Measurements from ENCODE around the gene CARNS1.

CARNS1 gene

DNA sequence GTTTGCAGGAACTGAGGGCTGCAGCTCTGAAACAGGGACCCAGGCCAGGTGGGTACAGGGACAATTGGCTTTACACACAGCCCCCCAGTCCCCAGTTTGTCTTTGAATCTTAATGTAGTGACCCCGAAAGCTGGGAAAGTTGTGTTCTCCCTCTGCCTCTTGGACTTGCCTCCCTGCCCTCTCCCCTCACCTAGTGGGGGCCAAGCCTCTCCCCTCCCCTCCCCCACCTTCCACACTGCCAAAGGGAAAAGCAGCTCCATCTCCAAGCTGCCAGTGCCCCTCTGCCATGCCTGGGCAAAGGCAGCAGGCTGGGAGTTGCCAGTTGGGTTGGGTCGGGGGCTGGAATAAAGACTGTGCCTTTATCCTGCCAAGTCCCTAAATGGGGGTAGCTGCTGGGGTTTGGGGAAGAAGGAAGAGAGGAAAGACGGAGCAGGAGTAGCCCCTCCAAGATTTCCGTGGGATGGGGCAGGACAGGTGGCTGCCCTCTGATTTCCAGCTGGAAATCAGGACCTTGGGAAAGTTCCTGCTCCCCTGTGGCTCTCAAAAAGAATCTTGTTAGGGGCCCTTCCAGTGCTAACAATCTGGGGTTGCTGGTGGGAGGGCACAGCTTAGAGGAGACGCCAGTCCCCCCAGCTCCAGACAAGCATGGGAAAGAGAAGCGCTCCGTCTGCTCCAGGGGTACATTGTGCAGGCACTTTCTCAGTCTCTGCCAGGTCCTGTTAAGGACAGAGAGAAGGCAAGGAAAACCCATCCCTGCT, 39.2 kb upstream of the CARNS1 start:
- no peak for DNase-seq

DNA sequence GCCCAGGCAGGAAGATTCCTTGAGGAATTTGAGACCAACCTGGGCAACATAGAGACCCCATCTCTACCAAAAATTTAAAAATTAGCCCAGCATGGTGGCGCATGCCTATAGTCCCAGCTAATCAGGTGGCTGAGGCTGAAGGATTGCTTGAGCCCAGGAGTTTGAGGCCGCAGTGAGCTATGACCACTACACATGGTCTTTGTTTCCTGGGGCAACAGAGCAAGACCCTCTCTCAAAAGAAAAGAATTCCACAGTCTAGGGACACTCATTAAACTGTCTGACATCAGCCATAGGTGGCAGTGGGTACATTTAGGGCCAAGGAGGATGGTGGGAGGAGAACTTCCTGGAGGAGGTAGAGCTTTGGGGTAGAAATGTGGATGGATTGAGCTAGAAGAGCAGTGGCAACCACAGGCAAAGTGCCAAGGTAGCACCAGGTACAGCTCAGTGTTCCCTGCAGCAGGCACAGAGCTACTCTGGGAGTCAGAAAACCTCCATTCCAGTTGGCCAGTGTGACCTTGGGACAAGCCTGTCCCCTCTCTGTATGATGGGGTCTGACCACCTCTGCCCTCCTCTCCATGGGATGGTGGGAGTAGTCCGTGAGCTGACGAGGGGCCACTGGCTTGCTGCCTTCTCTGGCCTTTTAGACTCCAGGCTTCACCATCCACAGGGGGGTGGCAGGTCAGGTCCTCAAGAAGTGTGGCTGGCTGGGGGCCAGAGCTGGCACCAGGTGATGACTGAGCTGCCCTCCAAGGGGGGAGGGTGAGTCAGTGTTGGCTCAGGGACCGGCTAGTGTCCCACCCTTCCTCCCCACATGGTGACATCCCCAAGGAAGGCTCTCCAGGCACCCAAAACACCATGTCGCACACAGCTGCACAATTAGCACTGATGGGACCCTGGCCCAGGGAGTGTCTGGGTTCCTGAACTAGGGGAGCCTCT, 38.3 kb upstream of the CARNS1 start:
- no peak for DNase-seq

DNA sequence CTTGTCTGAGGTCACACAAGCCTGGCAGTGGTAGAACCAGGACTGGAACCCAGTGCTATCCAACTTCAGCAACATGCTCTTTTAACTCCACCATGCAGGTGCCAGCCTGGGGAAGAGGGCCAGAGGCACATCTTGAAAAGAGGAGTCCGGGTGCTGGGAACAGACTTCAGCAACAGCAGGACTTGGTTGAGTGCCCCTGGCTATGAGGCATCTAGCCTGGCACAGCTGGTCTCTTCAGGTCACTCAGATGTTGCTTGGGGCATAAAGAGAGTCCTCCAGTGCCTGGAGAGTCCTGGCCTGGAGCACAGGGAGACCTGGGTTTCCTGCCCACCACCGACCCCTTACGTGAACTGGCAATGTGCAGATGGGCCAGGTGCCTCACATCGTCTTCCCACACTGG, 36.9 kb upstream of the CARNS1 start:
- no peak for DNase-seq

DNA sequence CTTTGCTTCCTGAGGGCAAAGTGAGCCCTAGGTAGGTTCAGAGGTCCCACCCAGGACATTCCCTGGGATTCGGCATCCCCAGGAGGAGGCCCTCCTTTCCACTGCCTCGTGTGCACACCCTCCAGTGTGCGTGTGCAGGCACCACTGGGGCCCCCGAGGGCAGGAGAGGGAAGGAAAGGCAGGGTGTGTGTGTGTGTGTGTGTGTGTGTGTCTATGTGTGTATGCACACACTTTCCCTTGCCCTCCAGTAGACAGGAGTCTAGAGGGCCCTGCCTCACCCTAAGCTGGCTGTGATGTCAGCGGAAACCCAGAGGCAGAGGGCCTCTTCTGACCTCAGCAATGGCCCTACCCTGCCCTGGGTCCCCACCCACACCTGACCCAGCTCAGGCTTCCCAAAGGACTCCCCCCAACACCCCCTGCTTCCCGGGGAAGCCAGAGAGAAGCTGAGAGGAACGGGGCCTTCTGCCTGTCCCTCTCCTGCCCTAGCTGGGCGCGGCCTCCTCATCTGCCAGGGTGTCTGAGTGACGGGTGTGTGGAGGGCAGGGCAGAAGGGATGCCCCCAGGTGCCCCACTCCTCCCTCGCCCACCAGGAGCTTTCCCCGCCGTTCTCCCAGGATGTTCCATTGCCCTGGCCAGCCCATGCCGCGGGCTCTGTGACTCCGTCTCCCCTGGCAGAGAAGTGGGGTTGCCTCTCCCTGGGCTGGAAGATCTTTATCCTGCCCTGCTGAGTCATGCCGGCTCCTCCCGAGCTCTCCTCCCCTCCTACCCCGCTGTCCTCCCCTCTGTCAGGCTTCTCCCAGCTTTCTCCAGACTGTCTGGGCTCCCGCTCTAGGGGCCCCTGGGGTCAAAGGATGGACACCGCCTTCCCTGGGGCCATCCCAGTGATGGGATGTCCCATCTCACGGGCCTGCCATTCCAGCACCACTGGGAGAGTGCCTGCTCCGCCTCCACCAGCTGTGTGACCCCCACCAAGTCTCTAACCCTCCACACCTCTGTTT, 36.1 kb upstream of the CARNS1 start:
- DNase-seq, result no peak

DNA sequence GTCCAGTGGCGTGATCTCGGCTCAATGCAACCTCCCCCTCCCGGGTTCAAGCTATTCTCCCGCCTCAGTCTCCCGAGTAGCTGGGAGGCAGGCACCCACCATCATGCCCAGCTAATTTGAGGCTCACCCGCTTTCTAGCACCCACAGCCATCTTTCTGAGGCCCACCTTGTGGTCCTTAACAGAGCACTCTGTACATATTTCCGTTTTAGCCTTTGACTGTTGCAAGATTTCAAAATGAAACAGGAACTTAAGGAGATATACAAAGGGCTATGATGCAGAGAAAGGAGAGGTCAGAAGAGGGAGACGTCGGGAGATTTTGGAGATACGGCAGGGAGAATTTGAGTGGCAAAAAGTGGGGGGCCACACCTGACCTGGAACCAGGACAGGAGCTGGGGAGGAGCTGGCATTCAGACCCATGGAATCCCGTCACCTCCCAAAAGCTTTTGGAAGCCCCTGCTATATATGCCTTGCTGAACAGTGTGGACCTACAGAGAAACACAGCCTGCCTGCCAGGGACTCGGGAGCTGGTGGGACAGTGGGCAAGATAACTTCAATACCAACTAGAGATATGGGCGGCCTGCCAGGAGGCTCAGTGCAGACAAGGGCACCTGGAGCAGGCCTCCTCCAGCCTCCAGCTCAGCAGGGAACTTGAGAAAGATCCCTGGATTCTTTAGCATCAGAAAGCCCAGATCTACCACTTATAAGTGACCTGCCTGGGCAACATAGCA, 34.1 kb upstream of the CARNS1 start:
- no peak for DNase-seq

DNA sequence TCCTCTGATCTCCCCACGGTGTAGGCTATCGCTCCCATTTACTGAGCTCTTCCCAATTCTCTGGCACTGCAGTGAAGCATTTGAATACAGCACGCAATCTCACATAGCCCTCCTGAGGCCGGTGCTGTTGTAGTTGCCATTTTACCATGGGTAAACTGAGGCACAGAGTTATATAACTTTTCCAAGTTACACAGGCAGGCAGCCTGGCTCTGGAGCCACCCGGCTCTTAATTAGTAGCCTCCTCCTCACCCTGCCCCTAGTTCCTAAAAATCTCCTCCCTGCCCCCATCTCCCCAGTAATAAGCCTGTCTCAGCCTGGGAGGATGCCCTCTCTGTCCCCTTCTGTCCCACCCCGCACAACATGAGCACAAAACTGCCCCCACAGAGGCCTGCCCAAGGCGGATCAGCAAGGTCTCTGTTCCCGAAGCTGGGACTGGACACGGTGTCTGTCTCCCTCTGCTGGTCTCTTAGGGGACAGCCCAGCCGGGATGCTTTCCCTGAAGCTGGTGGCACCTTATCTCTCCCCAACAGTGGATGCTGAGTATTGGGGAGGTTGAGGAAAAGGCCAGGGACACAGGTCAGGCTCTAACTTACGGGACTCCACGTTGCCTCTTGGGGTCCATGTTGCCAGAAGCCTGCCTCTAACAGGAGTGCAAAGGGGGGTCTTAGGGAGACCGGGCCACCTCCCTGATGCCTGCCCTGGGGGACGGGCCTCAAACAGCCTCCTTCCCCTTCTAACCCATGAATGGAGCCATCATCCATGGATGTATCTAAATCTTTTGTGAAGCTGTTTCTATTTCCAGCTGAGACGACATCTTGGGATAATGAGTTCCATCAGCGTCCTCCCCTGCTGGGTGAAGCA, 33.0 kb upstream of the CARNS1 start:
- DNase-seq, result peak; percentile 87

DNA sequence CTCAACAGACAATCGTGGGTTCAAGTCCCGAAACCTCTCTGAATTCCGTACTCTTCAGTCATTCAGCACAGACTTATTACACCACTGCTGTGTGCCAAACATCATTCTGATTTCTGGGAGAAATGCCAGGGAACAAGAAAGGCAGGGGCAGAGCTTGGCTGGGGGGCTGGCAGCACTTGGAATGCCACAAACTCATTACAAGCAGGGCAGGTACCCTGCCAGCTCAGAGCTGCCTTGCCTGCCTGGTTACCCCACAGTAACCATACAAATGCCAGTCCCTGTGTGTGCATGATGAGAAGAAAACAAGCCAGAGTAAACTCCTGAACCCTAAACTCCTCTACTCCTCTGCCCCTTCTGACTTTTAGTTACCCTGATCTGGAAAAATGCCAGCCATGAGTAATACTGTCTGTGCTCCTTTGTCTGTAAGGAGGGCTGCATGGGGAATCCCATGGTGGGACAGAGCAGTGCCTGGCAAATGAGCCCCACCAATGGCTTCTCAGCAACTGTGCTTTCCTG, 30.6 kb upstream of the CARNS1 start:
- no peak for DNase-seq

DNA sequence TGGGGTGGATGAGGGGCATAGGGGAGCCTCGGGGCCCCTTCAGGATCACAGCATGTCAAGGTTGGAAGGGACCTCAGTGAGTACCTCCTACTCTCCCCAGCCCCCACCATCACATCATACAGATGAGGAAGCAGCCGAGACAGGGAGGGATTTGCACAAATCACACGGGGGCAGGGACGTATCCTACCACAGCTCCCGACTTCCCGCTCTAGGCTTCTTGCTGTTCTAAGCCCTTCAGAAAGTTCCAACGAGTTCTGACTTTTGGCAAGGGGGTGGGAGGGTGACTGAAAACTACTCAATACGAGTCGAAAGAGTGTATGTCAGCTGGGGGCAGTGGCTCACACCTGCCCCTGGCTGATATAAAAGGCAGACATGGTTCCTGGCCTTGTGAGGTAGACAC, 28.4 kb upstream of the CARNS1 start:
- no peak for DNase-seq

DNA sequence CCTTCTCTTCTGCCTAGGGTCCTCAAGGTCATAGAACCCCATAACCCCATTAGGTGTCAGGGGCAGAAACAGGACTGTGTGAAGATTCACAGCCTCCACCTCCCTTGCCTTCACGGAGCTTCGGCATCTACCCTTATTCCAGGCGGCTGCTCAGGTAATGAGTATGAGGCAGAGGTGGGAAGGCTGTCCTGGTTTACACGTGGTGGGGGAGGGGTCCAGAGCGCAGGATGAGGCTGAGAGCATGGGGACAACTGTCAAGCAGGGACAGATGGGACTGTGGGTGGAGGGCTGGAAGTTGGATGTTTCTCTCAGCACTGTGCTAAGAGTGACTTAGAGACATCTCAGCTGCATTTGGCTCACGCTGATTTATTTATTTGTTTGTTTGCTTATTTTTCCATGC, 28.0 kb upstream of the CARNS1 start:
- DNase-seq, result no peak

DNA sequence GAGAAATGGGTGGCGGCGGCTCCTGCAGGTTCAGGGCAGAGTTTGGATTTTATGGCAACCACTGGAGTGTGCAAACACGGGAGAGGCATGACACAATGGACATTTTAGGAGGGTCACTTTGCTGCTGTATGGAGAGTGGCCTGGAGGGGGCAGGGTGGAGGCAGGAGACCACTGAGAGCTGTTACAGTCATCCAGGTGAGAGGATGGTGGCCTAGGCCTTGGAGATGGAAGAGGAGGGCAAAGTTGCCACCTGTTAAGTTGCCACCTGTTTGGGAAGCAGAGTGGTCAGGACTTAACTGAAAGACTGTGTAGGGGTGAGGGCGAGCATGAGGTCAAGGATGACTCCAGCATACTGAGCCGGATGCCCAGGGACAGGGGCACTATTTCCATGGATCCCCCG, 26.0 kb upstream of the CARNS1 start:
- DNase-seq, result peak; percentile 73

DNA sequence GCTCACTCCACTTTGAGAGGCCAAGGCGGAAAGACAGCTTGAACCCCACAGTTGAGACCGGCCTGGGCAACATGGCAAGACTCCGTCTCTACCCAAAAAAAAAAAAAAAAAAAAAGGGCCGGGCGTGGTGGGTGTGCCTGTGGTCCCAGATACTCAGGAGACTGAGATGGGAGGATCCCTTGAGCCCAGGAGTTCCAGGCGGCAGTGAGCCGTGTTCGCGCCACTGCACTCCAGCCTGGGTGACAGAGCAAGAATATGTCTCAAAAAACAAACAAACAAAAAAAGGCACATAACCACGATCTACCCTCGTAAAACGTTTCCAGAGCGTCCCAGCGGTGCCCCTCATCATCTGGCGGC, 24.6 kb upstream of the CARNS1 start:
- DNase-seq, result no peak

DNA sequence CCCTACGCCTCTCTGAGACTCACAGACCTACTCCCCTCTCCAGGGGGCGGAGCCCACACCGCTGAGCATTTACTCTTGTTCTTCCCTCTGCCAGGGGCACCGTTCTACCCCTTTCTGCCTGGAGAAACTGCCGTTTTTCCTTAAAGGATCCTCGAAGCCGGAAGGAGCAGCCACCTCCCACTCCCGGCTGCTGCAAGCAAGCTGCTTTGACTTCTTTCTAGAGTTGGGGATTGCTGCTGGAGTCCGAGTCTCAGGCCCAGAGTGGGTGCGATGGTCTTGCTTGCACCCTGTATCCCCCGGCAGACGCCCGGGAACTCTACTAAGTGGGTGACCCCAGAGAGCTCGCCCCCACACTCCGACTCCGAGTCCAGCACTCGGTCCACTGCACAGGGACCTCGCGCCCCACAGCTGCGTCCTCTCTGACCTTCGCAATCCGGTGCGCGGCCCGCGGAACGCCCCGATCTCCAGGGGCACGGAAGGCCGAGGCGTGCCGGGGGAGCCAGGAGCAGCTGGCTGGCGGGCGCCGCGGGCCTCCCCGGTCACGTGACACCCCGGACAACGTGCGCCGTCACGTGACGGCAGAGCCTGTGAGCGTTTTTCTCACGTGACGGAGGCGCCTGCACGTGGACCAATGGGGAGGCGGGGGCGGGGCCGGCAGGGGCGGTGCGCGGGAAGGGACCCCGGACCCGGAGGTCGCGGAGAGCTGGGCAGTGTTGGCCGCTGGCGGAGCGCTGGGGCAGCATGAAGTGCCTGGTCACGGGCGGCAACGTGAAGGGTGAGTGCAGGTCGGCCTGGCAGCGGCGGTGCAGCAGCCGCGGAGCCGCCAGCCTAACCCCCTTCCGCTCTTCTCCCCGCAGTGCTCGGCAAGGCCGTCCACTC, 23.9 kb upstream of the CARNS1 start, which contains the start of gene RAD9A:
Gene RAD9A (plus strand): TSS at position 683 of the 879 bp plus-strand sequence. CDS start 59 bp downstream, at position 742.
- peak; percentile 94 for DNase-seq

DNA sequence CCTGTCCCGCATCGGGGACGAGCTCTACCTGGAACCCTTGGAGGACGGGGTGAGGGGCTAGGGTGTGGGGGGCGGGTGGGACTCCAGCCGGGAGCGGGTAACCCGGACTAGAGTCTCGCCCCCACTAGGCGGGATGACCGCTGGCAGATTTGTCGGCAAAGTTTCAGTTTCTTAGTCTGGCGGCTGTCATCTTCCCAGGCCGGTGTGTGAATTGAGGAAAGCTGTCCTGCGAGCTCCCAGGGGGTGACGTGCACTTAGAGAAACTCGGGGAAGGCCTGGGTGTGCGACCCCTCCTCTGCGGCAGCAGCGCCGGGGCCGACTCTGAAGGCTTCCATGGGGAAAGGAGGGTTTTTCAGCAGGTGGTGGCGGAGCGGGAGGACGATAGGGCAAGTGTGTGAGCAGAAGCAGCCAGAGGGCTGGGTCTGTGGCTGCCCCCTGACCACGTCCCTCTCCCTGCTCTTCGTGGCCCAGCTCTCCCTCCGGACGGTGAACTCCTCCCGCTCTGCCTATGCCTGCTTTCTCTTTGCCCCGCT, 23.2 kb upstream of the CARNS1 start:
- no peak for DNase-seq

DNA sequence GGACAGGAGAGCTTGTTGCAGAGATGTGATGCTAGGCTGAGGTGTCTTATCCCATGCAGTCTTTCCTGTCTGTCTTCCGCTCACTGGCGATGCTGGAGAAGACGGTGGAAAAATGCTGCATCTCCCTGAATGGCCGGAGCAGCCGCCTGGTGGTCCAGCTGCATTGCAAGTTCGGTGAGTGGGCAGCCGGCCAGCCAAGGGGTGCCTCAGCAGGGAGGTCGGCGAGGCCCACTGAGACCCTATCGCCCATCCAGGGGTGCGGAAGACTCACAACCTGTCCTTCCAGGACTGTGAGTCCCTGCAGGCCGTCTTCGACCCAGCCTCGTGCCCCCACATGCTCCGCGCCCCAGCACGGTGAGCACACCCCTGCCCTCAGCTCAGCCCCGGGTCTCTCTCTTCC, 22.0 kb upstream of the CARNS1 start:
- DNase-seq, result no peak

DNA sequence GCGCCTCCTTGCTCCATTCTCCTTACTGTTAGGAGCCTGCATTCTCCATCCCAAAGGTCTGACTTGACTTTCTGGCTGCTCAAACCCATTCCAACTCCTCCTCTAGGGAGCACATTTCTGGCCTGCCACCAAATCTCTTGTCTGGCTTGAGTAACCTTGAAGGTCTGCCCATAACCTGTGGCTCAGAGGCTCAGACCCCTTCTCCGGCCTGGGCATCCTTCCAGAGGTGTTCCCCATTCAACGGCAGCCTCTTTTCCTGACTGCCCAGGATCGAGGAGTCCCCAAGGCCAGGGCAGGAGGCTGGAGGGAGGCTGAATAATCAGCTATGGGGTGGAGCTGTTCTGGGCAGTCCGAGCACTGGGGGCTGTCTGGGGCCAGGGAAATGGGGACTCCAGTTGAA, 21.5 kb upstream of the CARNS1 start:
- no peak for DNase-seq

DNA sequence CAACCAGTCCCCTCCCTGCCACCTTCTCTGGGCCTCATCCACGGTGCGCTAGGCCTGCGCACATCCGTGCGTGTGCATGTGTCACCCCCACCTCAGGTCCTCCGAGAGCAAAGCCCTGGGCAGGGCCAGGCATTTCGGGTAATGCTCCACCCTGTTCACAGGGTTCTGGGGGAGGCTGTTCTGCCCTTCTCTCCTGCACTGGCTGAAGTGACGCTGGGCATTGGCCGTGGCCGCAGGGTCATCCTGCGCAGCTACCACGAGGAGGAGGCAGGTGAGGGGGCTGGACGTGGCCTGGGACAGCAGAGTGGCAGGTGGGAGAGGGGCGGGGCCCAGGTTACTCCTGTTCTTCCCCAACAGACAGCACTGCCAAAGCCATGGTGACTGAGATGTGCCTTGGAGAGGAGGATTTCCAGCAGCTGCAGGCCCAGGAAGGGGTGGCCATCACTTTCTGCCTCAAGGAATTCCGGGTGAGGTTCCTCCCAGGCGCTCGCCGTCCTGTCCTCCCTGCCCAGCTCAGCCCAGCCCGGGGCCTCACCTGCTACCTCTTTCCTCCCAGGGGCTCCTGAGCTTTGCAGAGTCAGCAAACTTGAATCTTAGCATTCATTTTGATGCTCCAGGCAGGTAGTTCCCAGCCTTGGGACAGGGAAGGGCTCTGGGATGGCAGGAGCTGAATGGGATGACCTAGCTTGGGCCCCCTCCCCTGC, 19.8 kb upstream of the CARNS1 start:
- DNase-seq, result no peak

DNA sequence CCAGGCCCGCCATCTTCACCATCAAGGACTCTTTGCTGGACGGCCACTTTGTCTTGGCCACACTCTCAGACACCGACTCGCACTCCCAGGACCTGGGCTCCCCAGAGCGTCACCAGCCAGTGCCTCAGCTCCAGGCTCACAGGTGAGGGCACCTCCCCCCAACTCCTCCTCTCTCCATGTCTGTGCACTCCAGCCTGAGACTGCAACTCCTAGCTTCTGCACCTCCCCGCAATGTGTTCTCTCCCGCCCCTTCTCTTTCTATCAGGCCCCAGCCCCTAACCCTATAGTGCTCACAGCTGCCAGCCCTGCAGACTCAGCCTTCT, 19.3 kb upstream of the CARNS1 start:
- no peak for DNase-seq

DNA sequence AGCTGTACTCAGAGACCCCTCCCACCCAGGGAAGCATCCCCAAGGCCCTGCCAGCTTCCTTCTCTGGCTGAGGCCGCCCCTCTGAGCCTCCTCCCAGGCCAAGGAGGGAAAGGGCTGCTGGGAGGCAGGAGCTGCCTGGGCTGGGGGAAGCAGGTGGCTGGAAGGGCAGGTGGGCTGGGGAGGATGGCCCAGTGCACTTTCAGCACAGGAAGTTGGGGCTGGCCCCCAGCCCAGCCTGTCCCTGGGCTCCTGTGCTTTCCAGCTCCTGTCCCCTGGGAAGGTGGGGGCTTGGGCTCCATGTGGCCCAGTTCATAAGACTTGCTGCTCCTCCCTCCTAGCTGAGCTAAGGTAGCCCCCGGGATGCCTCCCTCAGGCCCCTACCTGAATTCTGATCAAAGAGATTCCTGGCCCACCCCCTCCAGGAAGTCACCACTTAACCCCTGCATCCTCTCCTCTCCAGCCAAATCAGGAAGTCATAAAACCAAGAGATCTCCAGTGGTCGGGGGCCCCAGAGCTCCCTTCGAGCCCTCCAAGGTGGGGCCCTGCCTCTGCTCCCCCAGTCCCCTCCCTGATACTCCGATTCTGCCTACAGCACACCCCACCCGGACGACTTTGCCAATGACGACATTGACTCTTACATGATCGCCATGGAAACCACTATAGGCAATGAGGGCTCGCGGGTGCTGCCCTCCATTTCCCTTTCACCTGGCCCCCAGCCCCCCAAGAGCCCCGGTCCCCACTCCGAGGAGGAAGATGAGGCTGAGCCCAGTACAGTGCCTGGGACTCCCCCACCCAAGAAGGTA, 18.7 kb upstream of the CARNS1 start:
- no peak for DNase-seq

Measured in CD4-positive, alpha-beta T cell treated with Interleukin-17A for 4 hours (primary cell).